ENCODE measurements around the gene ZKSCAN7.

The ZKSCAN7 gene

GRCh38 chr3:44513513-44513912, 41.5 kb upstream of the ZKSCAN7 start:
- TF ChIP-seq CTCF (IDR thresholded peaks at IDR 0.05; ENCODE audit: control insufficient read depth, extremely low read depth, insufficient read depth), result no peak
- H3K4me3 ChIP-seq (ENCODE audit: low read depth, low read length), result no peak overlapping the region
- DNase-seq (ENCODE audit: low read depth), result no peak

GRCh38 chr3:44516230-44516629, 38.8 kb upstream of the ZKSCAN7 start:
- no peak overlapping the region for H3K4me3 ChIP-seq (ENCODE audit: low read depth, low read length)
- DNase-seq (ENCODE audit: low read depth), result no peak
- TF ChIP-seq CTCF (IDR thresholded peaks at IDR 0.05; ENCODE audit: control insufficient read depth, extremely low read depth, insufficient read depth), result no peak

- TF ChIP-seq CTCF (IDR thresholded peaks at IDR 0.05; ENCODE audit: control insufficient read depth, extremely low read depth, insufficient read depth), result no peak
- no peak overlapping the region for H3K4me3 ChIP-seq (ENCODE audit: low read depth, low read length)
- DNase-seq (ENCODE audit: low read depth), result no peak
These were observed 36.2 kb upstream of the ZKSCAN7 start for GRCh38 chr3:44518782-44519156.

GRCh38 chr3:44521721-44522120, 33.3 kb upstream of the ZKSCAN7 start:
- H3K4me3 ChIP-seq (ENCODE audit: low read depth, low read length), result no peak overlapping the region
- DNase-seq (ENCODE audit: low read depth), result no peak

GRCh38 chr3:44522494-44522933, 32.5 kb upstream of the ZKSCAN7 start:
- H3K4me3 ChIP-seq (ENCODE audit: low read depth, low read length), result no peak overlapping the region
- TF ChIP-seq CTCF (IDR thresholded peaks at IDR 0.05; ENCODE audit: control insufficient read depth, extremely low read depth, insufficient read depth), result no peak
- DNase-seq (ENCODE audit: low read depth), result no peak

More at GRCh38 chr3:44521721-44522120, 33.3 kb upstream of the ZKSCAN7 start:
- TF ChIP-seq CTCF (IDR thresholded peaks at IDR 0.05; ENCODE audit: control insufficient read depth, extremely low read depth, insufficient read depth), result no peak

GRCh38 chr3:44525060-44525459, 29.9 kb upstream of the ZKSCAN7 start:
- TF ChIP-seq CTCF (IDR thresholded peaks at IDR 0.05; ENCODE audit: control insufficient read depth, extremely low read depth, insufficient read depth), result no peak
- no peak overlapping the region for H3K4me3 ChIP-seq (ENCODE audit: low read depth, low read length)
- DNase-seq (ENCODE audit: low read depth), result no peak

- H3K4me3 ChIP-seq (ENCODE audit: low read depth, low read length), result no peak overlapping the region
- DNase-seq (ENCODE audit: low read depth), result no peak
- no peak for TF ChIP-seq CTCF (IDR thresholded peaks at IDR 0.05; ENCODE audit: control insufficient read depth, extremely low read depth, insufficient read depth)
These were observed 25.1 kb upstream of the ZKSCAN7 start for GRCh38 chr3:44529927-44530326.
